Kidney epithelial cell (primary cell): Measurements from ENCODE around the gene SPTLC1. TPM values are rescaled to one million over a fixed set of nuclear protein-coding genes. Genes with fewer than 3 reads are reported as not detected.
"Not testable (repeated sequence)": the region's sequence is repeated elsewhere in the genome, so short reads cannot be mapped to it uniquely, and the experiment has no call there.

ENCODE experiments used
- DNase-seq: peaks from one replicate; pipeline ENCODE4 v3.0.0-alpha.2; 2010; ENCODE audit warnings: low read depth
- H3K27me3 ChIP-seq: 2 replicates; pipeline ENCODE4 v1.6.0; 2011; ENCODE audit warnings: low read length; ENCODE audit not compliant: control insufficient read depth, insufficient read depth
- H3K36me3 ChIP-seq: 2 replicates; pipeline ENCODE4 v1.5.1; 2011; ENCODE audit warnings: low read length; ENCODE audit not compliant: control insufficient read depth, insufficient read depth
- H3K4me3 ChIP-seq: 2 replicates; pipeline ENCODE4 v1.5.1; 2011; ENCODE audit warnings: low read depth, mild to moderate bottlenecking, control low read depth, low read length
- CTCF ChIP-seq: IDR thresholded peaks from 2 replicates; pipeline ENCODE4 v1.5.1; 2011; ENCODE audit warnings: mild to moderate bottlenecking, moderate library complexity, low read length, control low read depth, inconsistent platforms; ENCODE audit not compliant: insufficient read depth, poor library complexity, severe bottlenecking
- total RNA-seq: library from RNA; depleted of rRNA; stranded (reverse); fragments of >200 nt; gene quantifications from 2 replicates; pipeline ENCODE4 v1.2.3, GENCODE V29; 2015

SPTLC1 gene
- total RNA-seq, 1 donor from 2014 or later = 103 TPM

DNA sequence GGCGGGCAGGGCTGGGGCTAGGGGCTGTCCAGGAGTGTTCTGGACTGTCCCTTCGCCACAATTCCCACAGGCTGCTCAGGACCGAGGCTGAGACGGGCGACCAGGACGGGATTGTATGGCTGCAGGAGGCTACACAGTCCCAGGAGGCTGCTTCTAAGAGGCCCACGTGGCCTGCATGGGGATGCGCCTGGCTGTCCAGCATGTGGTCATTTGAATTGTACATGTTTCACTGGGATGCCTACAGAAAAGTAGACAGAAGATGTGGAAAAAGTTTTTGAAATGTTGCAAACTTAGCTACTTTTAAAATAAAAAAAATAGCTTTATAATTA, 32.6 kb upstream of the SPTLC1 start:
- Histone ChIP-seq H3K36me3 (no peaks in the 10 kb centered on the region), H3K4me3 (no peak overlapping the region), H3K27me3 (no peaks in the 10 kb centered on the region)
- no peak for DNase-seq
- TF ChIP-seq CTCF = no peak

GRCh38 chr9:92147030-92147851, 32.0 kb upstream of the SPTLC1 start:
- DNase-seq = peak; percentile 82
- TF ChIP-seq CTCF = no peak
- no peaks in the 10 kb centered on the region for H3K36me3 ChIP-seq
- no peaks in the 10 kb centered on the region for H3K27me3 ChIP-seq
- no peak overlapping the region for H3K4me3 ChIP-seq

DNA sequence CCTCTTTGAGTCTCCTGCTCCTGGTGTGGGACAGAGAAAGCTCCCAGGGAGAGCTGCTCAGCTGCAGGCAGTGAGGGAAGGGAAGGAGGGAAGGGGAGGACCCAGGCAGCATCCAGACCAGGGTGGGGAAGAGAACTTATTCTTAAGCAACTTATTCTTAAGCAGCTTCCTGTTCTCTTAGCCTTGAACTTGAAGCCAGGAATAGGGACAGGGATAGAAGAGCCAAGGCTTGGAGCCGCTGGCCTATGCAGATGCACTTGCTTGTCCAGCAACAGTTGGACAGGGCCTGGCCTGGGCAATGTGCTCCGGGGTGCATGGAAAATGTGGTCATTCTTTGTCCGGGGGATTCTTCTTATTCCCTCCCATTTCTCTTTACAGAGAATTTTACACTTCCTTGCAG, 31.4 kb upstream of the SPTLC1 start:
- Histone ChIP-seq H3K4me3 (no peak overlapping the region), H3K36me3 (no peaks in the 10 kb centered on the region), H3K27me3 (no peaks in the 10 kb centered on the region)
- TF ChIP-seq CTCF = no peak
- DNase-seq = no peak

DNA sequence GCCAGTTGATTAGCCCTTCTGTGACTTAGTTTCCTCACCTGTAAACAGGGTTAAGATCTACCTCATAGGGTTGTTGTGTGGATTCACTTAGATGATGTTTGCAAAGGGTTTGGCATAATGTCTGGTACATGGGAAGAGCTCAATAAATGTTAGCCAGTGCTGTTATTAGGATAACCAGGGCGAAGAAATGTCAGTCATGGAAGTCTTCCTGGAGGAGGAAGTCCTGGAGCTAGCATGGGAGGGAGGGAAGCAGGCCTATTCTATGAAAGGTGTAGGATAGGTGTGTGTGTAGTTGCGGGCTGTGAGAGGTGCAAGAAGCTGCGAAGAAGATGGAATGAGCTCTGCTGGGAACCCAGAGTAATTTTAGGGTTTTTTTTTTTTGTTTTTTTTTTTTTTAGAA, 30.6 kb upstream of the SPTLC1 start:
- H3K27me3 ChIP-seq, H3K4me3 ChIP-seq, DNase-seq, H3K36me3 ChIP-seq: not testable (repeated sequence)

DNA sequence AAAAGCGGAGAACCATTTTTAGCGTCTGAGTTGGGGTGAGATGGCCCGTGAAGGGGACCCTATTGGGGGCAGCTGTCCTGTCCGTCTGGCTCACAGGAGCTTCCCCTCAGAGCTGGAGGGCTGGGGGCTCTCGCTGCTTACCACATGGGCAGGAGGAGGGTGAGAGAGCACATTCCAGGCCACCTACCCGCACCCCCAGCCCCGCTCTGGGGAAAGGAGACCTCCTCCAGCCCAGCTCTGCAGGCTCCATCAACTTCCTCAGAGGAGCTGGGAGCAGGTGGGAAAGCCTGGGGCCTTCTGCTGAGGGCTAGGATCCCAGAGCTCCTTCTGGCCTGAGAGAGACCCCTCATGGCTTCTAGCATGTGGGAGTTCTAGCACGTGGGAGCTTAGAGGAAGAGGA, 27.1 kb upstream of the SPTLC1 start:
- Histone ChIP-seq H3K4me3 (peak overlapping the region; percentile 64), H3K36me3 (no peaks in the 10 kb centered on the region), H3K27me3 (no peaks in the 10 kb centered on the region)
- no peak for DNase-seq
- TF ChIP-seq CTCF = no peak

- no peaks in the 10 kb centered on the region for H3K27me3 ChIP-seq
- H3K36me3 ChIP-seq = no peaks in the 10 kb centered on the region
- DNase-seq = no peak
- H3K4me3 ChIP-seq = peak overlapping the region; percentile 64
- no peak for TF ChIP-seq CTCF
These were observed 26.2 kb upstream of the SPTLC1 start for GRCh38 chr9:92141144-92142129.
